ENCODE results near the gene DCST2.

The DCST2 gene

GRCh38 chr1:155068599-155068998 lies 35.0 kb upstream of the DCST2 start:
- no CpG with 5 or more reads among the region's 3 CpGs for WGBS, 2 donors (ENCODE audit: extremely low coverage in 2 of 2, insufficient read length in 2 of 2, insufficient replicate concordance in 1 of 2)
- H3K23ac ChIP-seq (ENCODE audit: low read depth, low read length, poor library complexity) = no peak overlapping the region
- H3K18ac ChIP-seq (ENCODE audit: low read length) = no peak overlapping the region
- no peak overlapping the region for H3K4ac ChIP-seq (ENCODE audit: low read length)
- no peaks in the 10 kb centered on the region for H3K9me3 ChIP-seq (replicated peaks in 1 of 2; ENCODE audit: control insufficient read depth in 2 of 2, insufficient read depth in 1 of 2, low read depth in 1 of 2, low read length in 2 of 2)
- no peak for DNase-seq (ENCODE audit: low spot score)
- peaks cover 3% of the 10 kb centered on the region for H3K79me1 ChIP-seq (ENCODE audit: low read depth, low read length)
- no peak overlapping the region for H3K14ac ChIP-seq (ENCODE audit: low read length)
- H3K9ac ChIP-seq (ENCODE audit: low read depth, low read length, poor library complexity) = no peak overlapping the region
- H2AFZ ChIP-seq (ENCODE audit: low read length) = no peak overlapping the region
- peaks cover 0 to 2% (median 0%) of the 10 kb centered on the region in 3 experiments for H3K27me3 ChIP-seq (ENCODE audit: control insufficient read depth in 3 of 3, insufficient read depth in 3 of 3, low read depth in 1 of 3, low read length in 3 of 3)
- no peak overlapping the region for H2AK5ac ChIP-seq (ENCODE audit: low read depth, low read length)
- H3K4me1 ChIP-seq (ENCODE audit: control insufficient read depth in 2 of 2, insufficient read depth in 1 of 2, low read depth in 1 of 2, low read length in 2 of 2) = peaks cover 21 to 28% of the 10 kb centered on the region in 2 donors
- no peak overlapping the region for H4K8ac ChIP-seq (ENCODE audit: low read depth, low read length)
- peak overlapping the region; percentile 18 for H2BK5ac ChIP-seq (ENCODE audit: low read length)
- H2BK15ac ChIP-seq (ENCODE audit: low read length) = no peak overlapping the region
- H2BK12ac ChIP-seq (ENCODE audit: low read length) = no peak overlapping the region
- no peak overlapping the region for H2BK120ac ChIP-seq (ENCODE audit: low read depth, low read length)
- H3K36me3 ChIP-seq (replicated peaks in 1 of 2; ENCODE audit: control insufficient read depth in 2 of 2, insufficient read depth in 2 of 2, low read length in 2 of 2) = peaks cover 17 to 41% of the 10 kb centered on the region in 2 donors
- no peak overlapping the region for H3K4me2 ChIP-seq (ENCODE audit: insufficient read depth, low read length, poor library complexity, severe bottlenecking)
- no peak overlapping the region for H4K91ac ChIP-seq (ENCODE audit: low read depth, low read length, poor library complexity)
- no peak overlapping the region for H3K4me3 ChIP-seq (ENCODE audit: low read length in 2 of 2)
- H3K27ac ChIP-seq (replicated peaks; ENCODE audit: low read length) = no peak overlapping the region

GRCh38 chr1:155066777-155067176 lies 33.2 kb upstream of the DCST2 start:
- no peak overlapping the region for H4K8ac ChIP-seq (ENCODE audit: low read depth, low read length)
- H2BK12ac ChIP-seq (ENCODE audit: low read length) = no peak overlapping the region
- H3K23ac ChIP-seq (ENCODE audit: low read depth, low read length, poor library complexity) = no peak overlapping the region
- H3K36me3 ChIP-seq (replicated peaks in 1 of 2; ENCODE audit: control insufficient read depth in 2 of 2, insufficient read depth in 2 of 2, low read length in 2 of 2) = peaks cover 17 to 41% of the 10 kb centered on the region in 2 donors
- H3K4me2 ChIP-seq (ENCODE audit: insufficient read depth, low read length, poor library complexity, severe bottlenecking) = no peak overlapping the region
- no peak overlapping the region for H3K14ac ChIP-seq (ENCODE audit: low read length)
- no peak overlapping the region for H2BK120ac ChIP-seq (ENCODE audit: low read depth, low read length)
- H3K18ac ChIP-seq (ENCODE audit: low read length) = no peak overlapping the region
- H3K9ac ChIP-seq (ENCODE audit: low read depth, low read length, poor library complexity) = no peak overlapping the region
- peaks cover 8% of the 10 kb centered on the region for H3K79me1 ChIP-seq (ENCODE audit: low read depth, low read length)
- no peak overlapping the region for H2AFZ ChIP-seq (ENCODE audit: low read length)
- DNase-seq (ENCODE audit: low spot score) = no peak
- no peak overlapping the region for H3K4ac ChIP-seq (ENCODE audit: low read length)
- H4K91ac ChIP-seq (ENCODE audit: low read depth, low read length, poor library complexity) = no peak overlapping the region
- no peak overlapping the region for H3K4me3 ChIP-seq (ENCODE audit: low read length in 2 of 2)
- H3K4me1 ChIP-seq (ENCODE audit: control insufficient read depth in 2 of 2, insufficient read depth in 1 of 2, low read depth in 1 of 2, low read length in 2 of 2) = peaks cover 24 to 26% of the 10 kb centered on the region in 2 donors
- no peaks in the 10 kb centered on the region for H3K9me3 ChIP-seq (replicated peaks in 1 of 2; ENCODE audit: control insufficient read depth in 2 of 2, insufficient read depth in 1 of 2, low read depth in 1 of 2, low read length in 2 of 2)
- no peak overlapping the region for H2BK15ac ChIP-seq (ENCODE audit: low read length)
- no peak overlapping the region for H3K27ac ChIP-seq (replicated peaks; ENCODE audit: low read length)
- H2AK5ac ChIP-seq (ENCODE audit: low read depth, low read length) = no peak overlapping the region
- H3K27me3 ChIP-seq (ENCODE audit: control insufficient read depth in 3 of 3, insufficient read depth in 3 of 3, low read depth in 1 of 3, low read length in 3 of 3) = peaks cover 0 to 2% (median 0%) of the 10 kb centered on the region in 3 experiments
- WGBS, 2 donors (ENCODE audit: extremely low coverage in 2 of 2, insufficient read length in 2 of 2, insufficient replicate concordance in 1 of 2) = no CpG with 5 or more reads among the region's 8 CpGs
- H2BK5ac ChIP-seq (ENCODE audit: low read length) = no peak overlapping the region

- H3K18ac ChIP-seq (ENCODE audit: low read length) = no peak overlapping the region
- H3K4me2 ChIP-seq (ENCODE audit: insufficient read depth, low read length, poor library complexity, severe bottlenecking) = peak overlapping the region; percentile 72
- no peak overlapping the region for H2BK12ac ChIP-seq (ENCODE audit: low read length)
- no peak overlapping the region for H2BK5ac ChIP-seq (ENCODE audit: low read length)
- H3K4me3 ChIP-seq (ENCODE audit: low read length in 2 of 2) = peak overlapping the region in 1 of 2 donors; percentile 70
- no peak overlapping the region for H3K14ac ChIP-seq (ENCODE audit: low read length)
- peaks cover 19 to 44% of the 10 kb centered on the region in 2 donors for H3K36me3 ChIP-seq (replicated peaks in 1 of 2; ENCODE audit: control insufficient read depth in 2 of 2, insufficient read depth in 2 of 2, low read length in 2 of 2)
- H3K27ac ChIP-seq (replicated peaks; ENCODE audit: low read length) = no peak overlapping the region
- peaks cover 8% of the 10 kb centered on the region for H3K79me1 ChIP-seq (ENCODE audit: low read depth, low read length)
- H4K8ac ChIP-seq (ENCODE audit: low read depth, low read length) = no peak overlapping the region
- no peak overlapping the region for H3K23ac ChIP-seq (ENCODE audit: low read depth, low read length, poor library complexity)
- no peak for DNase-seq (ENCODE audit: low spot score)
- no peak overlapping the region for H2AK5ac ChIP-seq (ENCODE audit: low read depth, low read length)
- H3K9me3 ChIP-seq (replicated peaks in 1 of 2; ENCODE audit: control insufficient read depth in 2 of 2, insufficient read depth in 1 of 2, low read depth in 1 of 2, low read length in 2 of 2) = no peaks in the 10 kb centered on the region
- no peak overlapping the region for H2AFZ ChIP-seq (ENCODE audit: low read length)
- no peak overlapping the region for H3K9ac ChIP-seq (ENCODE audit: low read depth, low read length, poor library complexity)
- no peak overlapping the region for H4K91ac ChIP-seq (ENCODE audit: low read depth, low read length, poor library complexity)
- peaks cover 15 to 18% of the 10 kb centered on the region in 2 donors for H3K4me1 ChIP-seq (ENCODE audit: control insufficient read depth in 2 of 2, insufficient read depth in 1 of 2, low read depth in 1 of 2, low read length in 2 of 2)
- no peak overlapping the region for H2BK120ac ChIP-seq (ENCODE audit: low read depth, low read length)
- no peak overlapping the region for H3K4ac ChIP-seq (ENCODE audit: low read length)
- WGBS, 2 donors (ENCODE audit: extremely low coverage in 2 of 2, insufficient read length in 2 of 2, insufficient replicate concordance in 1 of 2) = no CpG with 5 or more reads among the region's 5 CpGs
- H3K27me3 ChIP-seq (ENCODE audit: control insufficient read depth in 3 of 3, insufficient read depth in 3 of 3, low read depth in 1 of 3, low read length in 3 of 3) = no peaks in the 10 kb centered on the region
- H2BK15ac ChIP-seq (ENCODE audit: low read length) = no peak overlapping the region
Observed at GRCh38 chr1:155064832-155065429, 31.4 kb upstream of the DCST2 start.

- H2BK15ac ChIP-seq (ENCODE audit: low read length) = no peak overlapping the region
- peak; percentile 53 for DNase-seq (ENCODE audit: low spot score)
- H3K9me3 ChIP-seq (replicated peaks in 1 of 2; ENCODE audit: control insufficient read depth in 2 of 2, insufficient read depth in 1 of 2, low read depth in 1 of 2, low read length in 2 of 2) = no peaks in the 10 kb centered on the region
- peaks cover 15 to 42% of the 10 kb centered on the region in 2 donors for H3K36me3 ChIP-seq (replicated peaks in 1 of 2; ENCODE audit: control insufficient read depth in 2 of 2, insufficient read depth in 2 of 2, low read length in 2 of 2)
- no peak overlapping the region for H3K23ac ChIP-seq (ENCODE audit: low read depth, low read length, poor library complexity)
- no peak overlapping the region for H4K8ac ChIP-seq (ENCODE audit: low read depth, low read length)
- peak overlapping the region; percentile 88 for H2AFZ ChIP-seq (ENCODE audit: low read length)
- H3K14ac ChIP-seq (ENCODE audit: low read length) = no peak overlapping the region
- no peak overlapping the region for H3K4ac ChIP-seq (ENCODE audit: low read length)
- H3K18ac ChIP-seq (ENCODE audit: low read length) = peak overlapping the region; percentile 92
- H3K4me2 ChIP-seq (ENCODE audit: insufficient read depth, low read length, poor library complexity, severe bottlenecking) = peak overlapping the region; percentile 72
- no peak overlapping the region for H2BK12ac ChIP-seq (ENCODE audit: low read length)
- peaks cover 12 to 15% of the 10 kb centered on the region in 2 donors for H3K4me1 ChIP-seq (ENCODE audit: control insufficient read depth in 2 of 2, insufficient read depth in 1 of 2, low read depth in 1 of 2, low read length in 2 of 2)
- WGBS, 2 donors (ENCODE audit: extremely low coverage in 2 of 2, insufficient read length in 2 of 2, insufficient replicate concordance in 1 of 2) = no CpG with 5 or more reads among the region's 14 CpGs
- peak overlapping the region; percentile 96 for H2BK5ac ChIP-seq (ENCODE audit: low read length)
- H2BK120ac ChIP-seq (ENCODE audit: low read depth, low read length) = no peak overlapping the region
- H3K27ac ChIP-seq (replicated peaks; ENCODE audit: low read length) = peak overlapping the region; percentile 96
- H2AK5ac ChIP-seq (ENCODE audit: low read depth, low read length) = no peak overlapping the region
- no peak overlapping the region for H4K91ac ChIP-seq (ENCODE audit: low read depth, low read length, poor library complexity)
- peaks cover 8% of the 10 kb centered on the region for H3K79me1 ChIP-seq (ENCODE audit: low read depth, low read length)
- no peaks in the 10 kb centered on the region for H3K27me3 ChIP-seq (ENCODE audit: control insufficient read depth in 3 of 3, insufficient read depth in 3 of 3, low read depth in 1 of 3, low read length in 3 of 3)
- H3K4me3 ChIP-seq (ENCODE audit: low read length in 2 of 2) = peak overlapping the region; percentile 70 to 90
- no peak overlapping the region for H3K9ac ChIP-seq (ENCODE audit: low read depth, low read length, poor library complexity)
Observed at GRCh38 chr1:155064111-155064831, 30.7 kb upstream of the DCST2 start.

Measured in neuronal stem cell (in vitro differentiated cells).